ENCODE measurements around the gene CNIH1. TPM values are rescaled to one million over a fixed set of nuclear protein-coding genes. Genes with fewer than 3 reads are reported as not detected.
A peak's percentile ranks its signal among the peaks of the same experiment; 100 is the strongest.
"Not testable (repeated sequence)": the region's sequence is repeated elsewhere in the genome, so short reads cannot be mapped to it uniquely, and the experiment has no call there.

The CNIH1 gene
- total RNA-seq, 1 donor from 2014 or later, result 49.2 TPM

- no peak for DNase-seq (ENCODE audit: low read depth in 2 of 2)
Measured at GRCh38 chr14:54428527-54428926, 12.6 kb downstream of the CNIH1 start.

GRCh38 chr14:54427871-54428270 is 13.3 kb downstream of the CNIH1 start:
- DNase-seq (ENCODE audit: low read depth in 2 of 2), result no peak

GRCh38 chr14:54425537-54426274 is 15.5 kb downstream of the CNIH1 start:
- no peak for DNase-seq (ENCODE audit: low read depth in 2 of 2)

- no peak for DNase-seq (ENCODE audit: low read depth in 2 of 2)
Measured at GRCh38 chr14:54425068-54425467, 16.1 kb downstream of the CNIH1 start.

- DNase-seq (ENCODE audit: low read depth in 2 of 2), result no peak
Measured at GRCh38 chr14:54424479-54424901, 16.7 kb downstream of the CNIH1 start.

GRCh38 chr14:54423991-54424390 is 17.2 kb downstream of the CNIH1 start:
- DNase-seq (ENCODE audit: low read depth in 2 of 2), result no peak

- peak; percentile 39 to 69 for DNase-seq (ENCODE audit: low read depth in 2 of 2)
Measured at GRCh38 chr14:54420478-54421142, 20.6 kb downstream of the CNIH1 start.

- no peak for DNase-seq (ENCODE audit: low read depth in 2 of 2)
Measured at GRCh38 chr14:54411371-54411770, 29.8 kb downstream of the CNIH1 start.

- DNase-seq (ENCODE audit: low read depth in 2 of 2), result no peak
Measured at GRCh38 chr14:54410215-54410614, 31.0 kb downstream of the CNIH1 start.

GRCh38 chr14:54403401-54404005 is 37.7 kb downstream of the CNIH1 start:
- DNase-seq (ENCODE audit: low read depth in 2 of 2), result not testable (repeated sequence)

GRCh38 chr14:54399560-54399959 is 41.6 kb downstream of the CNIH1 start:
- no peak for DNase-seq (ENCODE audit: low read depth in 2 of 2)

GRCh38 chr14:54396493-54397335 is 44.5 kb downstream of the CNIH1 start, which contains the start of gene CDKN3:
CDKN3 (plus strand) TSS chr14:54397007; CDS start chr14:54397069, 62 bp downstream.
- DNase-seq (ENCODE audit: low read depth in 2 of 2), result peak; percentile 98 to 100

GRCh38 chr14:54396183-54396492 is 45.0 kb downstream of the CNIH1 start:
- no peak for DNase-seq (ENCODE audit: low read depth in 2 of 2)

- DNase-seq (ENCODE audit: low read depth in 2 of 2), result no peak
Measured at GRCh38 chr14:54395716-54396115, 45.5 kb downstream of the CNIH1 start.

- no peak for DNase-seq (ENCODE audit: low read depth in 2 of 2)
Measured at GRCh38 chr14:54395284-54395683, 45.9 kb downstream of the CNIH1 start.

- no peak for DNase-seq (ENCODE audit: low read depth in 2 of 2)
Measured at GRCh38 chr14:54394596-54394995, 46.6 kb downstream of the CNIH1 start.

GRCh38 chr14:54392986-54393884 is 47.9 kb downstream of the CNIH1 start:
- not testable (repeated sequence) for DNase-seq (ENCODE audit: low read depth in 2 of 2)

GRCh38 chr14:54392131-54392859 is 48.9 kb downstream of the CNIH1 start:
- no peak for DNase-seq (ENCODE audit: low read depth in 2 of 2)

- DNase-seq (ENCODE audit: low read depth in 2 of 2), result no peak
Measured at GRCh38 chr14:54387328-54387727, 53.8 kb downstream of the CNIH1 start.

- DNase-seq (ENCODE audit: low read depth in 2 of 2), result no peak
Measured at GRCh38 chr14:54385556-54385955, 55.6 kb downstream of the CNIH1 start.

Measured in dermis microvascular lymphatic vessel endothelial cell (primary cell).